Measurements from ENCODE around the gene ZNF622. TPM values are rescaled to one million over a fixed set of nuclear protein-coding genes. Genes with fewer than 3 reads are reported as not detected.

Gene ZNF622
- total RNA-seq = 24.2 to 25.5 TPM (median 25.1 TPM) in 3 replicates

GRCh38 chr5:16465544-16466432 is at the start of gene ZNF622:
Gene ZNF622, minus strand, starts transcription at chr5:16465800. Its CDS starts 135 bp downstream, at chr5:16465665.
- Mint-ChIP-seq H3K9me3 (no peaks in the 10 kb centered on the region), H3K4me1 (peaks cover 42% of the 10 kb centered on the region), H3K27ac (peak within 1 kb of the TSS; percentile 96), H3K36me3 (peaks cover 10% of the 10 kb centered on the region), H3K4me3 (peak within 1 kb of the TSS; percentile 93), H3K27me3 (ENCODE audit: low read depth) (no peaks in the 10 kb centered on the region)
- TF ChIP-seq CTCF (IDR thresholded peaks at IDR 0.05; ENCODE audit: unreplicated experiment) = no peak
- DNase-seq (ENCODE audit: low spot score in 2 of 2, unreplicated experiment in 2 of 2) = peak; percentile 60 to 84

- peaks cover 7% of the 10 kb centered on the region for H3K27me3 Mint-ChIP-seq (ENCODE audit: low read depth)
- H3K9me3 Mint-ChIP-seq = no peaks in the 10 kb centered on the region
- H3K4me3 Mint-ChIP-seq = no peak overlapping the region
- peaks cover 12% of the 10 kb centered on the region for H3K4me1 Mint-ChIP-seq
- no peak for DNase-seq (ENCODE audit: low spot score in 2 of 2, unreplicated experiment in 2 of 2)
- no peaks in the 10 kb centered on the region for H3K36me3 Mint-ChIP-seq
- TF ChIP-seq CTCF (IDR thresholded peaks at IDR 0.05; ENCODE audit: unreplicated experiment) = no peak
- H3K27ac Mint-ChIP-seq = no peak overlapping the region
Observed at GRCh38 chr5:16510098-16510497, 44.5 kb upstream of the ZNF622 start.

GRCh38 chr5:16508730-16509531 is 43.3 kb upstream of the ZNF622 start:
- Mint-ChIP-seq H3K36me3 (no peaks in the 10 kb centered on the region), H3K4me3 (no peak overlapping the region), H3K27ac (peak overlapping the region; percentile 32), H3K4me1 (peaks cover 12% of the 10 kb centered on the region), H3K9me3 (peaks cover 7% of the 10 kb centered on the region), H3K27me3 (ENCODE audit: low read depth) (peaks cover 7% of the 10 kb centered on the region)
- no peak for TF ChIP-seq CTCF (IDR thresholded peaks at IDR 0.05; ENCODE audit: unreplicated experiment)
- no peak for DNase-seq (ENCODE audit: low spot score in 2 of 2, unreplicated experiment in 2 of 2)

GRCh38 chr5:16507716-16508115 is 42.1 kb upstream of the ZNF622 start:
- Mint-ChIP-seq H3K36me3 (no peaks in the 10 kb centered on the region), H3K4me1 (peaks cover 12% of the 10 kb centered on the region), H3K27me3 (ENCODE audit: low read depth) (peaks cover 7% of the 10 kb centered on the region), H3K4me3 (no peak overlapping the region), H3K27ac (no peak overlapping the region), H3K9me3 (peaks cover 7% of the 10 kb centered on the region)
- no peak for TF ChIP-seq CTCF (IDR thresholded peaks at IDR 0.05; ENCODE audit: unreplicated experiment)
- DNase-seq (ENCODE audit: low spot score in 2 of 2, unreplicated experiment in 2 of 2) = no peak

GRCh38 chr5:16505904-16506303 is 40.3 kb upstream of the ZNF622 start:
- no peaks in the 10 kb centered on the region for H3K36me3 Mint-ChIP-seq
- H3K4me1 Mint-ChIP-seq = peaks cover 12% of the 10 kb centered on the region
- no peak for TF ChIP-seq CTCF (IDR thresholded peaks at IDR 0.05; ENCODE audit: unreplicated experiment)
- peaks cover 7% of the 10 kb centered on the region for H3K27me3 Mint-ChIP-seq (ENCODE audit: low read depth)
- H3K9me3 Mint-ChIP-seq = peaks cover 7% of the 10 kb centered on the region
- no peak for DNase-seq (ENCODE audit: low spot score in 2 of 2, unreplicated experiment in 2 of 2)
- no peak overlapping the region for H3K27ac Mint-ChIP-seq
- no peak overlapping the region for H3K4me3 Mint-ChIP-seq

All from mesothelial cell of epicardium (in vitro differentiated cells).